GDM1 (cell line): Measurements from ENCODE around the gene SLC22A16.
"Not testable (repeated sequence)": the region's sequence is repeated elsewhere in the genome, so short reads cannot be mapped to it uniquely, and the experiment has no call there.

Source experiments
- DNase-seq: peaks from one replicate; lab custom pipeline; 2025; lab: John Stamatoyannopoulos, UW

The SLC22A16 gene

DNA sequence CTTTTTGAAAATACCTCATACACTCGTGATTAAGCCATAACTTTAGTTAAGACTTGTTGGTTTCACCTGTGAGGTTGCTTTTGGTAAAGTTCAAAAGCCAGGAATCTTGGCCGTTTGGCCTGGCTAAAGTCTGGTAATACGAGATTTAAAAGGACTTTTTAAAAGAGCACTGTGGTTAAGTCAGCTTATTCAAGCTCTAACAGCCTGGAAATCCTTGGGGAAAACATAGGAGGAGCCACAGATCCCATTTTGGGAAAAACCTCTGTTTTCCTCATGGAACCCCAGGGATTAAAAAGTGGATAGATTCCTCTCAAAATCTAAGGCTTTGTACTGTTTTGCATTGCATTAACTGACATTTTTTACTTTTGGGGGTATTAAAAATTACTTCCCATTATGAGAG is 13.7 kb upstream of the SLC22A16 start:
- no peak for DNase-seq

DNA sequence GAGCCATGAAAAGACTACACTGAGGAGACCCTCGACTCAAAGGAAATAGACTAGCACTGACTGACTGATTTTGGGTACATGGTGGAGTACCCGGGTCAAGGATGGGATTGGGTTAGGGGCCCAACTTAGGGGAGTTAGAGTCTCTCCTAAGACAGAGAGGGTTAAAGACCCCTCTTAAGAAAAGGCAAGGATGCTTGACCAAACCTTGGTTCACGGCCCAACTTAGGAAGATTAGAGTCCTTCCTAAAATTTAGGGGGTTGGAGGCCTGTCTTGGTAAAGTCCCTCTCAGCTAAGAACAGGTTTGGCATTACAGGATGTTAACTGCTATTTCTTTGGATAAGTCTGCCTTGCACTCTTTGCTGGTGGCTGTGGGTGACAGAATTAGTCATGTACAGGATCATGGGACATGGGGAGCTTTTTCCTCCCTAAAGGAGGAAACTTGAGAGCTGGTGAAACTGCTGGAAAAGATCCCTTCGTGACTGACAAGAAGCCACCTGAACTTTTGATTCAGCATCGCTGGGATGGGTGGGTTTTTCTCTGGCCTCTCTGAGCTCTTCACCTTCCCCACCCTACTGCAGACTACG is 12.3 kb upstream of the SLC22A16 start:
- DNase-seq = no peak

DNA sequence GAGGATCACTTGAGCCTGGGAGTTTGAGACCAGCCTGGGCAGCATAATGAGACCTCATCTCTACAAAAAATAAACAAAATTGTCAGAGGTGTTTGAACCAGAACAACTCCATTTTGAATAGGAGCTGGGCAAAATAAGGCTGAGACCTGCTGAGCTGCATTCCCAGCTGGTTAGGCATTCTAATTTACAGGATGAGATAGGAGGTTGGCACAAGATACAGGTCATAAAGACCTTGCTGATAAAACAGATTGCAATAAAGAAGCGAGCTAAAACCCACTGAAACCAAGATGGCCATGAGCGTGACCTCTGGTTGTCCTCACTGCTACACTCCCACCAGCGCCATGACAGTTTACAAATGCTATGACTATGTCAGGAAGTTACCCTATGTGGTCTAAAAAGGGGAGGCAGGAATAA is 11.6 kb upstream of the SLC22A16 start:
- not testable (repeated sequence) for DNase-seq

DNA sequence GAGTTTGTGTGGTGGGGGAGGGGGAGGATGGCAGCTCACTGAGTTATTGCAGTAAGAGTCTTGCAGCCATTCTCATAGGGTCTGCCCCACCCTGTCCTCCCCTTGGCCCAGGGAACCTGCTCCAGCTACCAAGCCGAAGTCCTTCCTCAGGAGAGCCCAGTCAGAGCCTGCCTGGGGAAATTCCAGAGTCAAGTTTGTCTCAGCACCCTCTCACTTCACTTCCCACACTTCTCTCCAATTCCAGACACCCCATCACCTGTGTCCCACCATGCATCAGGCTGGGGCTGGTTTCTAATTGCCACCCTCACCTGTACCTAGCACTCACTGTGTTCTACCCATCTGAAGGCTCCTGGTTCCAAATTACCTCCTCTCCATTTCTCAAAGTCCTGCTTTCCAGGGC is 10.3 kb upstream of the SLC22A16 start:
- no peak for DNase-seq

DNA sequence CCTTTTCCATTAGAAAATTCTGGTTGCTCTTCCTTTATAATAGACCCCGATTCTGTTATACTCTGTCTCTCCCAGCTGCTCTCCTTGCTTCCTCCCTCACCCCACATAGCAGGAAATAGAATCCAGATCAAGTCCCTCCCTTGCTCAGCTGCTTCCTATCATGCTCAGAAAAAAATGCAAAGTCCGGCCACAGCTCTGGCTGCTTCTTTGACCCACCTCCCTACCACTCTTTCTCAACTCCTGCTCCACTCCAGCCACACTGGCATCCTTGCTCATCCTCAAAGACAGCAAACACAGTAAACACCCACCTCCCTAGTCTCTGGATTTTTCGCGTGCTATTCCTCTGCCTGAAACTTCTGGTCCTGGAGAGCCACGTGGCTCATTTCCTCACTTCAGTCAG is 9.1 kb upstream of the SLC22A16 start:
- no peak for DNase-seq

DNA sequence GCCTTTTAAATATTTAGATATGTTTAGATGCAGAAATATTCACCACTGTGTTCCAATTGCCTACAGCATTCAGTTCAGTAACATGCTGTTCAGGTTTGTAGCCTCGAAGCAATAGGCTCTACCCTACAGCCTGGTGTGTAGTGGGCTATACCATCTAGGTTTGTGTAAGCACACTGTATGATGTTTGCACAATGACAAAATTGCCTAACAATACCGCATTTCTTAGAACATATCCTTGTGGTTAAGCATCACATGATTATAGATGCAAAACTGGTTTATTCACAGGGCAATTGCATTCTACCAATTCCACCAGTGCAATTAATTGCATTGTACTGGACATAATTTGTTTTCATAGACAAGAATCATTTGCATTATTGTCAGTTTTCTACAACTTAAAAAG is 7.9 kb upstream of the SLC22A16 start:
- no peak for DNase-seq

DNA sequence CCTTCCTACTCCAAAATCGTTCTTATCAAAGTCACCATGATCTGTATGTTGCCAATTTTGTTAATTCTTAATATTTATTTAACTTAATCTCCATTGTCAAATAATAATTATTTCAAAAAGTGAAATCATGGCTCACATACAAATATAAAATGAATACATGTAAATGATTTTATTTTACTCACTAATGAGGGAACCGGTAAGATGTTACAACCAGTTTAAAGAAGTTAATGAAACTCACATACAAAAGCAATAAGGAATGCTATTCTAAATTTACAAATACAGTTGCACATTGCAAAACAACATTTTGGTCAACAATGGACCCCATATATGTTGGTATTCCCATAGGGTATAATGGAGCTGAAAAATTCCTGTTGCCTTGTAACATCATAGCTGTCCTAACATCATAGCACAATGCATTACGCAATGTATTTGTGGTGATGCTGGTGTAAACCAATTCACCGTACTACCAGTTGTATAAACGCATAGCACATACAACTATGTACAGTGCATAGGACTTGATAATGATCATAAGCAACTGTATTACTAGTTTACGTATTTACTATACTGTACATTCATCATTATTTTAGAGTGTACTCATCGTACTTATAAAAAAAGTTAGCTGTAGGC is 6.5 kb upstream of the SLC22A16 start:
- DNase-seq = no peak

DNA sequence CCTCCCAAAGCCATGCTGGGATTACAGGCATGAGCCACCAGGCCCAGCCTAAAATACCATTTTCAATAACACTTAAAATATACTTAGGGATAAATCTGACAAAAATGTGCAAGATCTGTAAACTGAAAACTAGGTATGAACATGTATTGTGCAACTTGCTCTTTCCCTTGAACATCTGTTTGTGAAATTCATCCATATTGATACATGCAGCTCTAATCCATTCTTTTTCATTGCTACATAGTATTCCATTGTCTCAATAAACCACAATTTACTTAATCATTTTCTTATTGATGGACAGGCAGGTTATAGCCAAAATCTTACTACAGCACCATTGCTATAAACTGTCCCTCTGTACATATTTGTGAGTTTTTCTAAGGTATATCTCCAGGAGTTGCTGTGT is 4.7 kb upstream of the SLC22A16 start:
- DNase-seq = no peak

DNA sequence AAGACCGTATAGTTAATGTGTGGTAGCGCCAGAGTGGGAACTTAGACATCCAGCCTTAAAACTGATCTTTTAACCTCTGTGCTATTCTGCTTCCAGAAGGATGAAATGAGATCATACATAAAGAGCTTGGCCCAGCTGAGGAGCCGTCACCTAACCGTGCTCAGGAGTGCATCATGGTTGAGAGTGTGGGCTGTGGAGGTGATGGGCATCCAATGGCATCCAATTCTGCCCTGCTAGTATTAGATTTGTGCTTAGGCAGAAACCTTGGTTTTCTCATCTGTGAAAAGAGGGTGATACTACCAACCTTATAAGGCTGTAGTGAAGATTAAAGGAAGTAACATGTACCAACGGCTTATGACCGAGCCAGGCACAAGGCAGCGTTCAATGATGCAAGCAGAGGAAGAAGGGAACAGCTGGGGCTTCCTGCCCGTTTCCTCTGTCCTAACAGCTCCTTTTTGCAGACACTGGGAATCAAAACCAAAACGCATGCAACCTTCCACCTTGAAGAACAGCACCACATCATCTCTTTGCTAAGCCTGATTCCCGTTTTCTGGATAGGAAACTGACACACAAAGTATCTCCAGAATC is 1.3 kb downstream of the SLC22A16 start:
- DNase-seq = peak; percentile 91

DNA sequence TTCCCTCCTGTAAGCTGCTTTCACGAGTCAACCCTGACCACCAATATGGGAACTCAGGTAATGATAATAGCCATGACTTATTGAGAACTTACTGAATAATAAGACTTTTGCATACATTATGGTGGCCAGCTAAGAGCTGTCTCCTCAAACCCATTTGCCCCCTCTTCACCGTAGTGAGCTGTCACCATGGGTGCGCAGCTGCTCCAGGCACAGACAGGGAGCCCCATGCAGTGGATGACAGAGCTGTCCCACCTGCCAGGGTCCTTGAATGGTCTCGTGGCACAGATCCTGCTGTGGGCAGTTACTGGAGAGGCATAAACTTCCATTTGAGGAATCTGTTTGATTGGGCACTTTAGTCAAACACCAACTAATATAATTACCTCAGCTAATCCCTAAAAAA is 1.9 kb downstream of the SLC22A16 start:
- DNase-seq = no peak

DNA sequence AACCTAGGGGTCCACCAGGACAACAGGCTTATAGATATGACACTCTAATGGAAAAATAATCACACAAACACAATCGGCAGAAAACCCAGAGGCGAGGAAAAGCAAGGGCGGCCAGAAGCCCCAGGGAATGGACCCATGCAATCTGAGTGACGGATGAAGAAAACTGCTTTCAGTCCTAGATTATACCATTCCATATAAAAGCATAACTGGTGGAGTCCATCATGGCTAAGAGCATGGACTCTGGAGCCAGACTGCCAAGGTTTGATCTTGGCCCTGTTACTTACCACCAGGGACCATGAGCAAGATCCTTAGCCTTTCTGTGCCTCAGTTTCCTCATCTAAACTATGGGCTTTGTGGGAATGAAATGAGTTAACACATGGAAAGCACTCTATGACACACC is 3.7 kb downstream of the SLC22A16 start:
- no peak for DNase-seq

DNA sequence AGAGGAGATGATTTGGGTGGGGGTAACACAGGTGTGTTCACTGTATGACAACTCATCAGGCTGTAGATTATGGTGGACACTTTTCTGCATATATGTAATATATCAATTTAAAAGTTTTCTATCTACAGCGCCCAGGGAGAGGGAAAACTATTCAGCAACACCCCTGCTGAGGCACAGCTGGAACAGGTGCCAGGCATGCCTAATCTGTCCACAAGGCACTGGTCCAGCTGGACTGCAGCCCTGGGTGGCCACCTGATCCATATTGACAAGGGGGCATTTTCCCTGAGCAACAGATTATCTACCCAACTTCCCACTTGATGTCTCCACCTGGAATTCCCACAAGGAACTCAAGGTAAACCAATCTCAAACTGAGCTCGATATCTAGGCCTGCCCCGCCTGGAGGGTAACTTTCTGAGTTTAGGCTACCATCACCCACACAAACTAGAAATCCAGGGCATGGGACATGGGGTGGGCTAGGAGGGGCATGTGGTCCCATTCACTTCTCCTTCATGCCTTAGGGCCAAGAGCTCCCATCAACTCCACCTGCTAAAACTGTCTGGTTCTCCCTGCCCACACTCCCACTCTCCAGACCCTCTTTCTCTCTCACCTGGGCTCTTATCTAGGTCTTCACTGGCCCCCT is 4.6 kb downstream of the SLC22A16 start:
- DNase-seq = no peak

DNA sequence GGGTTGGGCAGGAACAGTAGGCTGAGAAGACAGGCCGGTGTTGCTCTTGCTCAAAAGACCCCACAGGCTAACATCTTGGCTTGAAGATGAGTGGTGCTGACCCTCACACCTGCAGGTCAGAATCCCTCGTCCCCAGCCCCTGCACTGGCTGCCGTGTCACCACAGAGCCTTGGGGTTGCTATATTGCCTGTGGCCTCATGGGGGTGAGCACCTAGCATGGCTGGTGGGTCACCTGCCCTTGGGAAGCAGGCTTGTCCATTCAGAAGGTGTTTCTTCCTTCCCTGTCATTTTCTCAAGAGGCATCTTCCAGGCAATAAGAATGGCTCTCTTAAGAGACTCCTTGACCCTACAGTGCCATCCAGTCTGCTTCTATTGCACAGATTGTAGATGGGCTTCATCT is 7.7 kb downstream of the SLC22A16 start:
- no peak for DNase-seq

DNA sequence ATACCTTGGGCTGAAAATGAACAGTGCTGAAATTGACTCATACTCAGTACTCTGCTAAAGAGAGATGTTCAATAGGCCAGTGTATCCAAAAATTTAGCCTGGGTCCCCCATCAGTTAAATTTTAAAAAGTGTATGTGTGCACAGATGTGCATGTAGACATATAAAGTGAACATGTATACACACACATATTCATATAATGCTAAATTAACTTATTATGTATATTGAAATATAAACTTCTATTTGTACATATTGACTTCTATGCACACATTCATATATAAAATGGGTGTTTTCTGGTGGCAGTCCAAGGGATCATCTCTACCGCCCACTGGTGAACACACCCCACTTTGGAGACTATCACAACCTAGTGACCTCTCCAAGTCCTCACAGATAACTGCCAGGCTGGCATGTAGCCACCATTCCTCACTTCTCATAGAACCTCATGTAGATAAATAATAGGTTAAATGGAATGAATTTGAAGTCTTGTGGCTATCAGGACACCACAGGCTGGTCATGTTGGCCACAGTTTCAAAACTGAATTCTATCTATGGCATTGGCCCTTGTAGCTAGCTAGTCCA is 8.8 kb downstream of the SLC22A16 start:
- no peak for DNase-seq

DNA sequence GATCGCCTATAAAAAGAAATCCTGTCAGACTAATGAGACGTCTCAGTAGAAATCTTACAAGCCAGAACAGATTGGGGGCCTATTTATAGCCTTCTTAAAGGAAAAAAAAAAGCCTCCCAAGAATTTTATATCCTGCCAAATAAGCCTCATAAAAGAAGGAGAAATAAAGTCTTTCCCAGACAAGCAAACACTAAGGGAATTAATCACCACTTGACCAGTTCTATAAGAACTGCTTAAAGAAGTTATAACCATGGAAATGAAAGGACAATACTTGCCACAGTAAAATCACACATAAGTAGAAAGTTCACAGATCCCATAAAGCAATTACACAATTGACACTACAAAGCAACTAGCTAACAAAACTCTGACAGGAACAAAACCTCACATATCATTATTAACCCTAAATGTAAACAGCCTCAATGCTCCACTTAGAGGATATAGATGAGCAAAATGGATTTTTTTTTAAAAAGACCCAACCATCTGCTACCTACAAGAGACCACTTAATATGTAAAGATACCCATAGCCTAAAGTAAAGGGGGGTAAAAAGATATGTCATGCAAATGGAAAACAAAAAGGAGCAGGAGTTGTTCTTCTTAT is 13.4 kb downstream of the SLC22A16 start:
- DNase-seq = no peak

DNA sequence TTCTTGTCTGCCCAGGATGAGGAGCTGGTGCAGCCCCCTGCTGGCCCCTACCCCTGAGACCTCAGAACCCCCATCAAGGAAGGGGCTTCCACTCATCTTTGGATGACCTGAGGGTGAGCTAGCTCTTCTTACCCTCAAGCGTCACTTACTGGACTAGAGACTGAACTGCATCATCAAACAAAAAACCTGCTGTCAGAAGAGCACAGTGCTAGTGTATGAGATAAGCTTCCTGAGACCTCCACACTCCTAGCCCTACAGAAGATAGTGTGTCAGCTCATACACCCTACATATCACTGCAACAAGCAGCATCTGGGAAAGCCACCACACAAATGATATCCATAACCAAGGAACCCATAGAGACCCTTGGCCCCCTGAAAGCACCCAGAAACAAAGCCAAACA is 15.0 kb downstream of the SLC22A16 start:
- DNase-seq = no peak

DNA sequence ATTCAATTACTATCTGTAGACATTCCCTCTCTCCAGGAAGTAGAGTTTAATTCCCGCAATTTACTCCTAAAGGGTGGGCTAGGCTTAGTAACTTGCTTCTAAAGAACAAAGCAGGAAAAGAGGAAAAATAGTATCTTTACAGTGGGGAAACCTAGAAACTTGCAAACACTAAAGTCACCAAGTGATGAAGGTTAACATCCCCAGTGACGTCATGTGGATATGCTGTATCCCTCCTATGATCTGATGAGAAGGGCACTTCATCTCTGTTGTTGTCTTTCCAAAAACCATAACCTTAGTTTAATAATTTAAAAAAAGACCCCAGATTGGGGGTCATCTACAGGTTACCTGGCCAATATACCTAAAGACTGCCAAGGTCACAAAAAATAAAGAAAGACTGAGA is 17.3 kb downstream of the SLC22A16 start:
- no peak for DNase-seq

DNA sequence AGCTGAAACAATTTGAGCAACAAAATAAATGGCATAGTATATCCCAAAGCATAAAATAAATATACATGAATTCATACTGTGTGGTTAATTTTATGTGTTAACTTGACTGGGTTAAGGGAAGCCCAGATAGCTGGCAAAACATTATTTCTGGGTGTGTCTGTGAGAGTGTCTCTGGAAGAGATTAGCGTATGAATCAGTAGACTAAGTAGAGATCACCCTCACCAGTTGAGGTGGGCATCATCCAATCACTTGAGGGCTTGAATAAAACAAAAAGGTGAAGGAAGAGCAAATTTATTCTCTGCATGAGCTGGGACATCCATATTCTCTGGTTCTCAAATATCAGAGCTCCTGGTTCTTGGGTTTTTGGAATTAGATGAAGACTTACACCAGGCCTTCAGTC is 17.9 kb downstream of the SLC22A16 start:
- DNase-seq = no peak

DNA sequence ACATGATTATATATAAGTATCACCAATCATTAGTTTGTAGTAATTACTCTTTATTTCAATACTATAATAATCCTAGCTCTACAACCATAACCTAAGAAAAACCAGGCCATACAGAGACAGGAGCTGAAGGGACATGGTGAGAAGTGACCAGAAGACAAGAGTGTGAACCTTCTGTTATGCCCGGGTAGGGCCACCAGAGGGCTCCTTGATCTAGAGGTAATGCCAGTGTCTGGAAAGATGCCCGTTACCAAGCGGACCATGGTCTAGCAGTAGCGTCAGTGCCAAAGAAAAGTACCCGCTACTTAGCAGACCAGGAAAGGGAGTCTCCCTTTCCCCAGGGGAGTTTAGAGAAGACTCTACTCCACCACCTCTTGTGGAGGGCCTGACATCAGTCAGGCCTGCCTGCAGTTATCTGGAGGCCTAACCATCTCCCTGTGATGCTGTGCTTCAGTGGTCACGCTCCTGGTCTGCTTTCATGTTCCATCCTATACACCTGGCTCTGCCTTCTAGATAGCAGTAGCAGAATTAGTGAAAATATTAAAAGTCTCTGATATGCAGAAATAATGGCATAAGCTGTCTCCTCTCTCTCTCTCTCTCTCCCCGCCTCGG is 18.7 kb downstream of the SLC22A16 start:
- DNase-seq = peak; percentile 9

DNA sequence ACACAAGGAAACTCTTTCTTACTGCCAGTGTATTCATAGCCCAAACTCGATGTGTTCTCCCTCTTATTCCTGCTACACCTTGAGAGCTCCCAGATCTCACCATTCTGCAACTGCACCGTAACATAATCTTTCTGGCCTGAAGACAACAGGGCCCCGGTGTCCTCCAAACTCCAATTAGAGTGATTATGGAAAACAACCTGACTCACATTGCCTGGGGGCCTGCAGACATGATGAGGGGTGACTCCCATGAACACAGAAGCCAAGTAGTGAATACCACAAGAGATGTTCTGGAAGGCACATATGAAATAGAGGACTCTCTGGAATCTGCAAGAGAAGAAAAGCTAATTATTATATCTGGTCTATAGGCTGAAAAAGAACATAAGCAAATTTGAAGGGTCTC is 19.7 kb downstream of the SLC22A16 start:
- DNase-seq = no peak

DNA sequence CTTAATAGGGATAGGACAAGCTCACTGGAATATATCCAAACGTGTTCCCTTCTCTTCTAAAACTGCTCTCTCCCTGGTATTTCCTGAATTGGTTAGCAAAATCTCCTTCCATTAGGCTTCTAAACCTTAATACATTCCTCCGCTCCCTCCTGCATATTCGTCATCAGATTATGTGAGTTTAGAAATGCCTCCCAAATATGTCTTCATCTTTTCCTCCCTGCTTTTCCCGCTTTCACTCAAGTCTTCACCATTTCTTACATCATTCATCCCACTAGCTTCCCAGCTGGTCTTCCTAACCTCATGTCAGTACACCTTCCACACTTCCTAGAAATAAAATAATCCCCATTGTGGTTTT is 26.9 kb downstream of the SLC22A16 start:
- no peak for DNase-seq

DNA sequence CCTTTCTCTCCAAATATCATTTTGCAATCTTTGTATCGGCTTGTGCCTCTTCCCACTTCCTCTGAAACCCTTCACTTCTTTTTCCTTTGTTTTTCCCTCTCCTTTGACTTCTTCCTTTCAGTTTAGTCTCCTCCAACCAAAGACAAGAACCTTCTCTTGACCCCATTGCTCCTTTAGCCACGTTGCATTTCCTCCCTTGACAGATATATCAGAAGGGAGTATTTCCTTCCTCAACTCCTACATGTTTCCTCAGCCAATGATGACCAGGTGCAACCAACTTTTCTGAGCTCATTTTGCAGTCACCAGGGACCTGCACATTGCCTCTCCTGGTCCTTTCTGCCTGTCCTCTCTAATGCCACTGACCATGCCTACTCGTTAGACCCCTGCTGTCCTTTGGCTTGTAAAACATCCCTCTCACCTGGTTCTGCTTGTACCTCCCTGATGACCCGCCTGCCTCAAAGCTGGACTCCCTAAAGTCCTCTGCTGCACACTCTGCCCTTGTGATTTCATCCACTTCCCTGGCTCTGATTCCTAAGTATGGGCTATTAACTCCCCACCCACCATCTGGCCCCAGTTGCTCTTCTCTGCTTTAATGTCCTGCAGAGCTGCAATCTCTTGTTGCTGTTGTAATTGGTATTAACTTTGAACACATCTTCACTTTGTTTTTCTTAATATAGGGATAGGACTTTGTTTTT is 27.4 kb downstream of the SLC22A16 start:
- DNase-seq = peak; percentile 51
